HEK293 (cell line): ENCODE results near the gene C2orf69.

Source experiments
- GLIS1 ChIP-seq: fragments of 450-650 bp; formaldehyde crosslinking; IDR thresholded peaks from 2 replicates; pipeline ENCODE4 v1.5.1; 2016; ENCODE audit warnings: missing biosample characterization, missing genetic modification characterization
- HOXA7 ChIP-seq: sonication (generic); formaldehyde crosslinking; IDR thresholded peaks from 2 replicates; pipeline ENCODE4 v1.8.1; 2022; ENCODE audit warnings: missing genetic modification reagents, borderline replicate concordance
- SP3 ChIP-seq: fragments of 450-650 bp; formaldehyde crosslinking; IDR thresholded peaks from 2 replicates; pipeline ENCODE4 v1.5.1; 2016; ENCODE audit warnings: missing biosample characterization, missing genetic modification characterization
- SP7 ChIP-seq: fragments of 450-650 bp; formaldehyde crosslinking; IDR thresholded peaks from 2 replicates; pipeline ENCODE4 v1.5.1; 2016; ENCODE audit warnings: missing biosample characterization, missing genetic modification characterization
- ZEB2 ChIP-seq: fragments of 450-650 bp; formaldehyde crosslinking; IDR thresholded peaks from 2 replicates; pipeline ENCODE4 v1.5.1; 2016; ENCODE audit warnings: missing biosample characterization, missing genetic modification characterization
- ZNF157 ChIP-seq: fragments of 450-650 bp; formaldehyde crosslinking; IDR thresholded peaks from 2 replicates; pipeline ENCODE4 v1.5.1; 2016; ENCODE audit warnings: missing biosample characterization, missing genetic modification characterization
- ZNF292 ChIP-seq: fragments of 450-650 bp; formaldehyde crosslinking; IDR thresholded peaks from 2 replicates; pipeline ENCODE4 v1.5.1; 2016; ENCODE audit warnings: low read depth, missing biosample characterization, missing genetic modification characterization, borderline replicate concordance
- ZNF335 ChIP-seq: fragments of 450-650 bp; formaldehyde crosslinking; conservative IDR thresholded peaks from 2 replicates; pipeline ENCODE4 v1.5.1; 2016; ENCODE audit warnings: missing biosample characterization, missing genetic modification characterization
- ZNF510 ChIP-seq: fragments of 450-650 bp; formaldehyde crosslinking; IDR thresholded peaks from 2 replicates; pipeline ENCODE4 v1.5.1; 2018; ENCODE audit warnings: mild to moderate bottlenecking, missing genetic modification characterization, missing biosample characterization; ENCODE audit not compliant: insufficient replicate concordance
- ZNF514 ChIP-seq: fragments of 450-650 bp; formaldehyde crosslinking; IDR thresholded peaks from 2 replicates; pipeline ENCODE4 v1.5.1; 2016; ENCODE audit warnings: missing biosample characterization, missing genetic modification characterization
- ZNF529 ChIP-seq: fragments of 450-650 bp; formaldehyde crosslinking; IDR thresholded peaks from 2 replicates; pipeline ENCODE4 v1.5.1; 2017; ENCODE audit warnings: missing genetic modification characterization, missing biosample characterization; ENCODE audit not compliant: insufficient replicate concordance
- ZNF664 ChIP-seq: fragments of 450-650 bp; formaldehyde crosslinking; IDR thresholded peaks from 2 replicates; pipeline ENCODE4 v1.5.1; 2016; ENCODE audit warnings: missing biosample characterization, missing genetic modification characterization
- ZNF776 ChIP-seq: fragments of 450-650 bp; formaldehyde crosslinking; IDR thresholded peaks from 2 replicates; pipeline ENCODE4 v1.5.0; 2017; ENCODE audit warnings: missing biosample characterization, missing genetic modification characterization, borderline replicate concordance
- ZNF837 ChIP-seq: fragments of 450-650 bp; formaldehyde crosslinking; IDR thresholded peaks from 2 replicates; pipeline ENCODE4 v1.5.1; 2016; ENCODE audit warnings: missing biosample characterization, missing genetic modification characterization
- ZNF843 ChIP-seq: fragments of 450-650 bp; formaldehyde crosslinking; IDR thresholded peaks from 2 replicates; pipeline ENCODE4 v1.5.1; 2016; ENCODE audit warnings: missing biosample characterization, missing genetic modification characterization
- ZXDB ChIP-seq: fragments of 450-650 bp; formaldehyde crosslinking; IDR thresholded peaks from 2 replicates; pipeline ENCODE4 v1.5.1; 2016; ENCODE audit warnings: missing biosample characterization, missing genetic modification characterization
- TF ChIP-seq, protein P1 (sequence below): fragments of 450-650 bp; formaldehyde crosslinking; conservative IDR thresholded peaks from 2 replicates; pipeline ENCODE4 v1.5.1; 2016; ENCODE audit warnings: low read depth, missing biosample characterization, missing genetic modification characterization
- TF ChIP-seq, protein P2 (sequence below): fragments of 450-650 bp; formaldehyde crosslinking; IDR thresholded peaks from 2 replicates; pipeline ENCODE4 v1.5.1; 2017; ENCODE audit warnings: missing biosample characterization, missing genetic modification characterization
- TF ChIP-seq, protein P3 (sequence below): sonication (generic); formaldehyde crosslinking; IDR thresholded peaks from 2 replicates; pipeline ENCODE4 v1.8.1; 2022; ENCODE audit warnings: mild to moderate bottlenecking, moderate library complexity, missing genetic modification reagents
- TF ChIP-seq, protein P4 (sequence below): fragments of 450-650 bp; formaldehyde crosslinking; conservative IDR thresholded peaks from 2 replicates; pipeline ENCODE4 v1.5.1; 2016; ENCODE audit warnings: low read depth, missing biosample characterization, missing genetic modification characterization
- TF ChIP-seq, protein P5 (sequence below): fragments of 450-650 bp; formaldehyde crosslinking; IDR thresholded peaks from 2 replicates; pipeline ENCODE4 v1.5.1; 2016; ENCODE audit warnings: missing biosample characterization, missing genetic modification characterization

The C2orf69 gene

DNA sequence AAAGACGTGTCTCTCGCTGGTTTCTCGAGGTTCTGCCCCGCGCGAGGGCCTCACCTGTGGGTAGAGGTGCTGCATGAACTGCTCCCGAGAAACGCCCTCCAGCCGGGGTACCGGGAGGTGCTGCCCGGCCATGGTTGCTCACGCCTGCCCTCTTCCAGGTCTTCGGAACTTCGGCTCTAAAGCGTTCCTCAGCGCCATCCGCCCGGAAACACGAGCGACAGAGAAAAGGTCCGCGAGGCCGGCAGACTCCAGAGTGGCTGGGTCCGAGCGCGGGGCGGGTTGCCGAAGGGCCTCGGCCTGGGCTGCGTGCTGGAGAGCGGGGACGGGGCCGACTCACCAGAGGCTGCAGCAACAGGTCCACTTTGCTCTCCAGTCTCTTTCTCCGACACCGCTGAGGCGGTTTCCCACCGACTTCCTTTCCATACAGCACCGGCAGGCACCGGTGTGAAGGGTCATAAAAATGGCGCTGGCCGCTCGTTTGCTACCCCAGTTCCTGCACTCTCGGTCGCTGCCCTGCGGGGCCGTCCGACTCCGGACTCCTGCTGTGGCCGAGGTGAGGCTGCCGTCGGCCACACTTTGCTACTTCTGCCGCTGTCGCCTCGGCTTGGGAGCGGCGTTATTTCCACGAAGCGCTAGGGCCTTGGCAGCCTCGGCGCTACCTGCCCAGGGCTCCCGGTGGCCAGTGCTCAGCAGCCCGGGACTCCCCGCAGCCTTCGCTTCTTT, 44.4 kb downstream of the C2orf69 start, which contains the start of the genes MAIP1 and TYW5 (continued):
- TF ChIP-seq, protein P1, sequence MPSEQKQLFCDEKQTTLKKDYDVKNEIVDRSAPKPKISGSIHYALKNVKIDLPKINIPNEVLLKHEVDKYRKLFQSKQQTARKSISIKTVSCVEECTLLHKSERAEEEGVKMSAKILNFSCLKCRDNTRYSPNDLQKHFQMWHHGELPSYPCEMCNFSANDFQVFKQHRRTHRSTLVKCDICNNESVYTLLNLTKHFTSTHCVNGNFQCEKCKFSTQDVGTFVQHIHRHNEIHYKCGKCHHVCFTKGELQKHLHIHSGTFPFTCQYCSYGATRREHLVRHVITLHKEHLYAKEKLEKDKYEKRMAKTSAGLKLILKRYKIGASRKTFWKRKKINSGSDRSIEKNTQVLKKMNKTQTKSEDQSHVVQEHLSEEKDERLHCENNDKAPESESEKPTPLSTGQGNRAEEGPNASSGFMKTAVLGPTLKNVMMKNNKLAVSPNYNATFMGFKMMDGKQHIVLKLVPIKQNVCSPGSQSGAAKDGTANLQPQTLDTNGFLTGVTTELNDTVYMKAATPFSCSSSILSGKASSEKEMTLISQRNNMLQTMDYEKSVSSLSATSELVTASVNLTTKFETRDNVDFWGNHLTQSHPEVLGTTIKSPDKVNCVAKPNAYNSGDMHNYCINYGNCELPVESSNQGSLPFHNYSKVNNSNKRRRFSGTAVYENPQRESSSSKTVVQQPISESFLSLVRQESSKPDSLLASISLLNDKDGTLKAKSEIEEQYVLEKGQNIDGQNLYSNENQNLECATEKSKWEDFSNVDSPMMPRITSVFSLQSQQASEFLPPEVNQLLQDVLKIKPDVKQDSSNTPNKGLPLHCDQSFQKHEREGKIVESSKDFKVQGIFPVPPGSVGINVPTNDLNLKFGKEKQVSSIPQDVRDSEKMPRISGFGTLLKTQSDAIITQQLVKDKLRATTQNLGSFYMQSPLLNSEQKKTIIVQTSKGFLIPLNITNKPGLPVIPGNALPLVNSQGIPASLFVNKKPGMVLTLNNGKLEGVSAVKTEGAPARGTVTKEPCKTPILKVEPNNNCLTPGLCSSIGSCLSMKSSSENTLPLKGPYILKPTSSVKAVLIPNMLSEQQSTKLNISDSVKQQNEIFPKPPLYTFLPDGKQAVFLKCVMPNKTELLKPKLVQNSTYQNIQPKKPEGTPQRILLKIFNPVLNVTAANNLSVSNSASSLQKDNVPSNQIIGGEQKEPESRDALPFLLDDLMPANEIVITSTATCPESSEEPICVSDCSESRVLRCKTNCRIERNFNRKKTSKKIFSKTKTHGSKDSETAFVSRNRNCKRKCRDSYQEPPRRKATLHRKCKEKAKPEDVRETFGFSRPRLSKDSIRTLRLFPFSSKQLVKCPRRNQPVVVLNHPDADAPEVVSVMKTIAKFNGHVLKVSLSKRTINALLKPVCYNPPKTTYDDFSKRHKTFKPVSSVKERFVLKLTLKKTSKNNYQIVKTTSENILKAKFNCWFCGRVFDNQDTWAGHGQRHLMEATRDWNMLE (tag by site-specific recombination): peak; percentile 64; the same call in 1 of the 2 replicates
- TF ChIP-seq ZNF335 (tag by site-specific recombination) (peak; percentile 79), ZNF292 (tag by site-specific recombination) (no peak), ZNF664 (0 out of 2 replicates have a peak, but pooled peaks have one; percentile 8), ZNF514 (tag by site-specific recombination) (no peak), ZNF157 (tag by site-specific recombination) (no peak), ZNF529 (tag by site-specific recombination) (no peak), SP7 (peak; percentile 87), HOXA7 (no peak), ZNF843 (tag by site-specific recombination) (peak; percentile 39; the same call in 1 of the 2 replicates), ZXDB (tag by site-specific recombination) (peak; percentile 95), ZNF510 (no peak), ZNF776 (tag by site-specific recombination) (no peak), GLIS1 (tag by site-specific recombination) (no peak), ZEB2 (peak; percentile 76), SP3 (tag by site-specific recombination) (peak; percentile 61), ZNF837 (tag by site-specific recombination) (no peak)
- TF ChIP-seq, protein P2, sequence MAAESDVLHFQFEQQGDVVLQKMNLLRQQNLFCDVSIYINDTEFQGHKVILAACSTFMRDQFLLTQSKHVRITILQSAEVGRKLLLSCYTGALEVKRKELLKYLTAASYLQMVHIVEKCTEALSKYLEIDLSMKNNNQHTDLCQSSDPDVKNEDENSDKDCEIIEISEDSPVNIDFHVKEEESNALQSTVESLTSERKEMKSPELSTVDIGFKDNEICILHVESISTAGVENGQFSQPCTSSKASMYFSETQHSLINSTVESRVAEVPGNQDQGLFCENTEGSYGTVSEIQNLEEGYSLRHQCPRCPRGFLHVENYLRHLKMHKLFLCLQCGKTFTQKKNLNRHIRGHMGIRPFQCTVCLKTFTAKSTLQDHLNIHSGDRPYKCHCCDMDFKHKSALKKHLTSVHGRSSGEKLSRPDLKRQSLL (tag by site-specific recombination): no peak
- TF ChIP-seq, protein P3, sequence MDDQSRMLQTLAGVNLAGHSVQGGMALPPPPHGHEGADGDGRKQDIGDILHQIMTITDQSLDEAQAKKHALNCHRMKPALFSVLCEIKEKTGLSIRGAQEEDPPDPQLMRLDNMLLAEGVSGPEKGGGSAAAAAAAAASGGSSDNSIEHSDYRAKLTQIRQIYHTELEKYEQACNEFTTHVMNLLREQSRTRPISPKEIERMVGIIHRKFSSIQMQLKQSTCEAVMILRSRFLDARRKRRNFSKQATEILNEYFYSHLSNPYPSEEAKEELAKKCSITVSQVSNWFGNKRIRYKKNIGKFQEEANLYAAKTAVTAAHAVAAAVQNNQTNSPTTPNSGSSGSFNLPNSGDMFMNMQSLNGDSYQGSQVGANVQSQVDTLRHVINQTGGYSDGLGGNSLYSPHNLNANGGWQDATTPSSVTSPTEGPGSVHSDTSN (CRISPR knock-in tag): peak; percentile 12; the same call in 1 of the 2 replicates
- TF ChIP-seq, protein P4, sequence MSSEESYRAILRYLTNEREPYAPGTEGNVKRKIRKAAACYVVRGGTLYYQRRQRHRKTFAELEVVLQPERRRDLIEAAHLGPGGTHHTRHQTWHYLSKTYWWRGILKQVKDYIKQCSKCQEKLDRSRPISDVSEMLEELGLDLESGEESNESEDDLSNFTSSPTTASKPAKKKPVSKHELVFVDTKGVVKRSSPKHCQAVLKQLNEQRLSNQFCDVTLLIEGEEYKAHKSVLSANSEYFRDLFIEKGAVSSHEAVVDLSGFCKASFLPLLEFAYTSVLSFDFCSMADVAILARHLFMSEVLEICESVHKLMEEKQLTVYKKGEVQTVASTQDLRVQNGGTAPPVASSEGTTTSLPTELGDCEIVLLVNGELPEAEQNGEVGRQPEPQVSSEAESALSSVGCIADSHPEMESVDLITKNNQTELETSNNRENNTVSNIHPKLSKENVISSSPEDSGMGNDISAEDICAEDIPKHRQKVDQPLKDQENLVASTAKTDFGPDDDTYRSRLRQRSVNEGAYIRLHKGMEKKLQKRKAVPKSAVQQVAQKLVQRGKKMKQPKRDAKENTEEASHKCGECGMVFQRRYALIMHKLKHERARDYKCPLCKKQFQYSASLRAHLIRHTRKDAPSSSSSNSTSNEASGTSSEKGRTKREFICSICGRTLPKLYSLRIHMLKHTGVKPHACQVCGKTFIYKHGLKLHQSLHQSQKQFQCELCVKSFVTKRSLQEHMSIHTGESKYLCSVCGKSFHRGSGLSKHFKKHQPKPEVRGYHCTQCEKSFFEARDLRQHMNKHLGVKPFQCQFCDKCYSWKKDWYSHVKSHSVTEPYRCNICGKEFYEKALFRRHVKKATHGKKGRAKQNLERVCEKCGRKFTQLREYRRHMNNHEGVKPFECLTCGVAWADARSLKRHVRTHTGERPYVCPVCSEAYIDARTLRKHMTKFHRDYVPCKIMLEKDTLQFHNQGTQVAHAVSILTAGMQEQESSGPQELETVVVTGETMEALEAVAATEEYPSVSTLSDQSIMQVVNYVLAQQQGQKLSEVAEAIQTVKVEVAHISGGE (tag by site-specific recombination): peak; percentile 100
- TF ChIP-seq, protein P5, sequence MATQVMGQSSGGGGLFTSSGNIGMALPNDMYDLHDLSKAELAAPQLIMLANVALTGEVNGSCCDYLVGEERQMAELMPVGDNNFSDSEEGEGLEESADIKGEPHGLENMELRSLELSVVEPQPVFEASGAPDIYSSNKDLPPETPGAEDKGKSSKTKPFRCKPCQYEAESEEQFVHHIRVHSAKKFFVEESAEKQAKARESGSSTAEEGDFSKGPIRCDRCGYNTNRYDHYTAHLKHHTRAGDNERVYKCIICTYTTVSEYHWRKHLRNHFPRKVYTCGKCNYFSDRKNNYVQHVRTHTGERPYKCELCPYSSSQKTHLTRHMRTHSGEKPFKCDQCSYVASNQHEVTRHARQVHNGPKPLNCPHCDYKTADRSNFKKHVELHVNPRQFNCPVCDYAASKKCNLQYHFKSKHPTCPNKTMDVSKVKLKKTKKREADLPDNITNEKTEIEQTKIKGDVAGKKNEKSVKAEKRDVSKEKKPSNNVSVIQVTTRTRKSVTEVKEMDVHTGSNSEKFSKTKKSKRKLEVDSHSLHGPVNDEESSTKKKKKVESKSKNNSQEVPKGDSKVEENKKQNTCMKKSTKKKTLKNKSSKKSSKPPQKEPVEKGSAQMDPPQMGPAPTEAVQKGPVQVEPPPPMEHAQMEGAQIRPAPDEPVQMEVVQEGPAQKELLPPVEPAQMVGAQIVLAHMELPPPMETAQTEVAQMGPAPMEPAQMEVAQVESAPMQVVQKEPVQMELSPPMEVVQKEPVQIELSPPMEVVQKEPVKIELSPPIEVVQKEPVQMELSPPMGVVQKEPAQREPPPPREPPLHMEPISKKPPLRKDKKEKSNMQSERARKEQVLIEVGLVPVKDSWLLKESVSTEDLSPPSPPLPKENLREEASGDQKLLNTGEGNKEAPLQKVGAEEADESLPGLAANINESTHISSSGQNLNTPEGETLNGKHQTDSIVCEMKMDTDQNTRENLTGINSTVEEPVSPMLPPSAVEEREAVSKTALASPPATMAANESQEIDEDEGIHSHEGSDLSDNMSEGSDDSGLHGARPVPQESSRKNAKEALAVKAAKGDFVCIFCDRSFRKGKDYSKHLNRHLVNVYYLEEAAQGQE (tag by site-specific recombination): peak; percentile 84
